CD14-positive monocyte (primary cell): ENCODE results near the gene CLCN5. TPM values are rescaled to one million over a fixed set of nuclear protein-coding genes. Genes with fewer than 3 reads are reported as not detected.

Experiments used
- DNase-seq, 3 donors: peaks; one replicate each; pipeline ENCODE4 v3.0.0-alpha.2; 2011 to 2022
- H2AFZ ChIP-seq: 2 replicates; pipeline ENCODE4 v1.6.0; 2012; ENCODE audit warnings: mild to moderate bottlenecking, low read depth, low read length, inconsistent platforms; ENCODE audit not compliant: insufficient read depth, poor library complexity, severe bottlenecking
- H3K27ac ChIP-seq, 2 donors: 1 replicate in 1 of 2; 2 replicates in 1 of 2; pipeline ENCODE4 v1.5.1; 2012 to 2013; ENCODE audit warnings: low read length in 2 of 2, control low read depth in 1 of 2, inconsistent platforms in 1 of 2, low read depth in 1 of 2, mild to moderate bottlenecking in 1 of 2
- H3K27me3 ChIP-seq, 2 donors: one replicate each; pipeline versions ENCODE4 v1.6.0 to v1.6.1; 2011 to 2013; ENCODE audit warnings: low read length in 2 of 2; ENCODE audit not compliant: control insufficient read depth in 2 of 2, insufficient read depth in 2 of 2
- H3K36me3 ChIP-seq, 2 donors: replicated peaks in 1 of 2; 1 replicate in 1 of 2; 2 replicates in 1 of 2; pipeline versions ENCODE4 v1.5.1 to v1.6.1; 2012 to 2013; ENCODE audit warnings: low read length in 2 of 2, control low read depth in 1 of 2, inconsistent platforms in 1 of 2, mild to moderate bottlenecking in 1 of 2; ENCODE audit not compliant: insufficient read depth in 2 of 2, control insufficient read depth in 1 of 2
- H3K4me1 ChIP-seq, 2 donors: 1 replicate in 1 of 2; 2 replicates in 1 of 2; pipeline versions ENCODE4 v1.5.1 to v1.6.1; 2012 to 2013; ENCODE audit warnings: low read length in 2 of 2, control low read depth in 1 of 2, inconsistent platforms in 1 of 2, mild to moderate bottlenecking in 1 of 2, moderate library complexity in 1 of 2; ENCODE audit not compliant: insufficient read depth in 2 of 2, control insufficient read depth in 1 of 2
- H3K4me2 ChIP-seq: replicated peaks from 2 replicates; pipeline ENCODE3; 2012; ENCODE audit warnings: low read length, moderate library complexity, mild to moderate bottlenecking; ENCODE audit not compliant: poor library complexity, severe bottlenecking; ENCODE audit errors: extremely low read depth
- H3K4me3 ChIP-seq, 3 experiments: fragments of 200-600 bp in 1 of 3; sonication (generic) in 1 of 3; replicated peaks in 1 of 3; 1 replicate in 2 of 3; 2 replicates in 1 of 3; pipeline ENCODE4 v1.5.1; 2011 to 2013; ENCODE audit warnings: low read length in 3 of 3, mild to moderate bottlenecking in 3 of 3, control low read depth in 2 of 3, low read depth in 2 of 3, inconsistent platforms in 1 of 3, moderate library complexity in 1 of 3
- H3K79me2 ChIP-seq: 2 replicates; pipeline ENCODE4 v1.6.0; 2012; ENCODE audit warnings: mild to moderate bottlenecking, control low read depth, inconsistent platforms, low read length, moderate library complexity; ENCODE audit not compliant: insufficient read depth
- H3K9ac ChIP-seq: 2 replicates; pipeline ENCODE4 v1.6.0; 2017; ENCODE audit warnings: low read length, mild to moderate bottlenecking; ENCODE audit not compliant: insufficient read depth, poor library complexity, severe bottlenecking
- H3K9me3 ChIP-seq, 2 donors: replicated peaks in 1 of 2; 1 replicate in 1 of 2; 2 replicates in 1 of 2; pipeline versions ENCODE4 v1.5.1 to v1.6.1; 2012 to 2013; ENCODE audit warnings: low read length in 2 of 2, control low read depth in 1 of 2; ENCODE audit not compliant: control insufficient read depth in 1 of 2, insufficient read depth in 1 of 2
- H4K20me1 ChIP-seq: 2 replicates; pipeline ENCODE4 v1.6.0; 2012; ENCODE audit warnings: mild to moderate bottlenecking, low read length, control low read depth, moderate library complexity; ENCODE audit not compliant: insufficient read depth
- H3K27ac Mint-ChIP-seq, 7 donors: one replicate each; pipeline ENCODE4 v1.8.0; 2020; ENCODE audit warnings: mild to moderate bottlenecking in 7 of 7, mixed read lengths in 7 of 7, moderate library complexity in 6 of 7, inconsistent platforms in 2 of 7
- H3K27me3 Mint-ChIP-seq, 3 donors: one replicate each; pipeline ENCODE4 v1.8.0; 2021 to 2022; ENCODE audit warnings: low read depth in 3 of 3, mild to moderate bottlenecking in 3 of 3, mixed read lengths in 3 of 3, moderate library complexity in 3 of 3, inconsistent platforms in 1 of 3
- H3K36me3 Mint-ChIP-seq, 2 donors: one replicate each; pipeline ENCODE4 v1.8.0; 2020; ENCODE audit warnings: mixed read lengths in 2 of 2, inconsistent platforms in 1 of 2, mild to moderate bottlenecking in 1 of 2
- H3K4me1 Mint-ChIP-seq: one replicate; pipeline ENCODE4 v1.8.0; 2020; ENCODE audit warnings: mild to moderate bottlenecking, mixed read lengths
- H3K4me3 Mint-ChIP-seq, 2 donors: one replicate each; pipeline ENCODE4 v1.8.0; 2020; ENCODE audit warnings: mild to moderate bottlenecking in 2 of 2, mixed read lengths in 2 of 2, moderate library complexity in 1 of 2
- H3K9me3 Mint-ChIP-seq, 7 donors: one replicate each; pipeline ENCODE4 v1.8.0; 2020 to 2022; ENCODE audit warnings: mixed read lengths in 7 of 7, mild to moderate bottlenecking in 6 of 7, moderate library complexity in 6 of 7, inconsistent platforms in 2 of 7
- WGBS: methylation state at CpG from one replicate; pipeline ENCODE4 v1.1.5; 2013; ENCODE audit warnings: missing lambda C conversion rate; ENCODE audit not compliant: insufficient coverage; 5-methylcytosine and 5-hydroxymethylcytosine counted together
- intact Hi-C, 2 donors: fragments of 100-400 bp; cut with micrococcal nuclease; formaldehyde crosslinking; loops; one replicate each; pipeline versions ENCODE4 v1.15.0 to v1.15.1; 2023
- polyA plus RNA-seq, 3 donors: library from polyadenylated mRNA; depleted of rRNA in 1 of 3; unstranded in 2 of 3; stranded (reverse) in 1 of 3; fragments of 300-500 nt in 2 of 3; fragments of >200 nt in 1 of 3; fragmentation: Illumina TruSeq in 2 of 3; gene quantifications; 1 replicate in 2 of 3; 2 replicates in 1 of 3; pipeline ENCODE4 v1.2.3, GENCODE V29; 2012 to 2021
- TF ChIP-seq, protein P1 (sequence below): fragments of 200-600 bp; IDR thresholded peaks from one replicate; pipeline ENCODE4 v1.8.0; 2022; ENCODE audit warnings: antibody characterized with exemption, mild to moderate bottlenecking

The CLCN5 gene
- polyA plus RNA-seq, 3 donors = 4.1 to 4.2 (median 4.1) TPM

DNA sequence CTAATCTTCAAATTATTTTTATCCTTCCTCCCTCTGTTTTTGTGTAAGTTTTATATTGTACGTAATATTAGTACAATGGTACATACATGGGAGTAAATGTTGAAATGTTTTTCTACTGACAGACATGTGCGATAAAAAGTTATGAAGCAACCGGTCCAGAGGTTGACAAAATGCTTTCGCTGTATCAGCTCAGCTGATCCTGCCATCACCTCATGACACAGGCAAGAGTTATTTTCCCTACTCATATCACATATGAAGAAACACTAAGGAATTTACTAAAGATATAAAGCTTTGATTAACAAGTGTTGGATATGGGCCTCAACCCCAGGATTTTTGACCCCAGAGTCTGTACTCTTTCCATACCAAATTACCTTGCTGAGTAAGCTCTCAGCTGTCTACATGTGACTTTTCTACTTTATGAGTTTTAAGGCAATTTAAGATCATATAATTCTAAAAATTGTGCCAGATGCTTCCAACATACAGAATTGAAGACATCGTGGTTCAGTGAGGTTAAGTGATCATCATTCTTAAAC lies 50.0 kb downstream of the CLCN5 start:
- H3K4me3 Mint-ChIP-seq = no peak overlapping the region
- Histone ChIP-seq H3K27ac (no peak overlapping the region), H3K9me3 (no peaks in the 10 kb centered on the region), H3K27me3 (peaks cover 0 to 2% of the 10 kb centered on the region in 2 donors), H3K79me2 (no peaks in the 10 kb centered on the region), H3K9ac (no peak overlapping the region), H3K36me3 (no peaks in the 10 kb centered on the region), H4K20me1 (no peaks in the 10 kb centered on the region), H3K4me2 (no peak overlapping the region), H3K4me3 (no peak overlapping the region), H3K4me1 (peaks cover under 1 to 6% of the 10 kb centered on the region in 2 donors), H2AFZ (no peak overlapping the region)
- H3K36me3 Mint-ChIP-seq = peaks cover 12 to 13% of the 10 kb centered on the region in 2 donors
- peaks cover 10% of the 10 kb centered on the region for H3K4me1 Mint-ChIP-seq
- peaks cover 0 to 3% (median 0%) of the 10 kb centered on the region in 7 donors for H3K9me3 Mint-ChIP-seq
- no CpG with 5 or more reads among the region's 5 CpGs for WGBS
- peaks cover 0 to 1% (median 0%) of the 10 kb centered on the region in 3 donors for H3K27me3 Mint-ChIP-seq
- H3K27ac Mint-ChIP-seq = no peak overlapping the region
- no peak for DNase-seq
- intact Hi-C loops = no loop called here
- TF ChIP-seq, protein P1, sequence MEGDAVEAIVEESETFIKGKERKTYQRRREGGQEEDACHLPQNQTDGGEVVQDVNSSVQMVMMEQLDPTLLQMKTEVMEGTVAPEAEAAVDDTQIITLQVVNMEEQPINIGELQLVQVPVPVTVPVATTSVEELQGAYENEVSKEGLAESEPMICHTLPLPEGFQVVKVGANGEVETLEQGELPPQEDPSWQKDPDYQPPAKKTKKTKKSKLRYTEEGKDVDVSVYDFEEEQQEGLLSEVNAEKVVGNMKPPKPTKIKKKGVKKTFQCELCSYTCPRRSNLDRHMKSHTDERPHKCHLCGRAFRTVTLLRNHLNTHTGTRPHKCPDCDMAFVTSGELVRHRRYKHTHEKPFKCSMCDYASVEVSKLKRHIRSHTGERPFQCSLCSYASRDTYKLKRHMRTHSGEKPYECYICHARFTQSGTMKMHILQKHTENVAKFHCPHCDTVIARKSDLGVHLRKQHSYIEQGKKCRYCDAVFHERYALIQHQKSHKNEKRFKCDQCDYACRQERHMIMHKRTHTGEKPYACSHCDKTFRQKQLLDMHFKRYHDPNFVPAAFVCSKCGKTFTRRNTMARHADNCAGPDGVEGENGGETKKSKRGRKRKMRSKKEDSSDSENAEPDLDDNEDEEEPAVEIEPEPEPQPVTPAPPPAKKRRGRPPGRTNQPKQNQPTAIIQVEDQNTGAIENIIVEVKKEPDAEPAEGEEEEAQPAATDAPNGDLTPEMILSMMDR = no peak

DNA sequence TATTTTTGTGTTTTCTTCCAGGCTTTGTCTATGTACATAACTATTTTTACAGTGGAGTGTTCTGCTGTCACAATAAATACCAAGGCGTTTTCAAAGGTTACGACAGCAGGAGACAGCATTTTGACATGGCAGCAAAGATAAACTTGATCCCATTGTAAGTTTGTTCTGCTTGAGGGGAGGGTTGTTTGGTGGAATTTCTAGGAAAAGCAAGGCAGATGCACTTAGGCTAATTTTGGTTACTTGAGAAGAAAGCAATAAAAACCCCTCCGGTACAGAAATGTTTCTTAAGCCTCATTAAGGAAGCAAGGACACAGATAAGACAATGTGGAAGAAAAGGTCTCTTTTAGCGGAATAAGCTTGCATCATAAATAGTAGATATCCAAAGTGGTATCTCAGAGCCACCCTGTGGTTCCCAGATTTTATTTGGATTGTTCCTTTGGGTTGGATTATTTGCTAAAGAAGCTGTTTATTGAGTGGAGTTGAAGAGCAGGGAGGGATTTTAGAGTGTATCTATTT lies 54.3 kb downstream of the CLCN5 start:
- peaks cover 0 to 6% (median 1%) of the 10 kb centered on the region in 3 donors for H3K27me3 Mint-ChIP-seq
- H3K27ac ChIP-seq = no peak overlapping the region
- intact Hi-C loops = no loop called here
- DNase-seq = no peak
- H4K20me1 ChIP-seq = no peaks in the 10 kb centered on the region
- H3K4me1 Mint-ChIP-seq = peaks cover 25% of the 10 kb centered on the region
- no peak overlapping the region for H3K4me2 ChIP-seq
- H3K79me2 ChIP-seq = no peaks in the 10 kb centered on the region
- no peak overlapping the region for H3K27ac Mint-ChIP-seq
- no peaks in the 10 kb centered on the region for H3K9me3 Mint-ChIP-seq
- peaks cover 9 to 16% of the 10 kb centered on the region in 2 donors for H3K4me1 ChIP-seq
- H3K27me3 ChIP-seq = peaks cover 0 to 2% of the 10 kb centered on the region in 2 donors
- H3K4me3 ChIP-seq = no peak overlapping the region
- no peaks in the 10 kb centered on the region for H3K36me3 ChIP-seq
- H3K9ac ChIP-seq = no peak overlapping the region
- H3K4me3 Mint-ChIP-seq = no peak overlapping the region
- H3K36me3 Mint-ChIP-seq = peaks cover 12 to 13% of the 10 kb centered on the region in 2 donors
- no CpG with 5 or more reads among the region's 4 CpGs for WGBS
- TF ChIP-seq, protein P1 = no peak
- no peak overlapping the region for H2AFZ ChIP-seq
- no peaks in the 10 kb centered on the region for H3K9me3 ChIP-seq
